ENCODE results near the gene NAALADL2. TPM values are rescaled to one million over a fixed set of nuclear protein-coding genes. Genes with fewer than 3 reads are reported as not detected.

NAALADL2 gene
- total RNA-seq, 4 donors from 2014 or later, result 3.8 to 20.3 (median 8.6) TPM

DNA sequence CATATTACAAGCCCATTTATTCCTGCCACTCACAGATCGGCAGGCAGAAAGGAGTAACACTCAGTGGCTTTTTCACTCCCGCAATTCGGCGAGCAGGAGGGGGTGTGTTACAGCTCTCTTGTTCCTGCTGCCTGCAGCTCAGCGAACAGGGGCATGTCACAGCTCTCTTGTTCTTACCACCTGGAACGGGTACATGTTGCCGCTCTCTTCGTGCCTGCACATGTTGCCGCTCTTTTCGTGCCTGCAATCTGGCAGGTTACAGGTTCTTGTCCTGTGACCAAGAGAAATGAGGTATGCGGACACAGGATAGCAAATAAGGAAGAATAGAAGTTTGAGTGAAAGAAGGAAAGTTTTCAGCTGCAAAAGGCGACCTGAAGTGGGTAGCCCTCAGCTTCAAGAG is 761.4 kb downstream of the NAALADL2 start:
- TF ChIP-seq POLR2A (IDR thresholded peaks at IDR 0.05; ENCODE audit: low read depth) (no peak), POLR2AphosphoS5 (IDR thresholded peaks at IDR 0.05) (no peak), EP300 (IDR thresholded peaks at IDR 0.05) (no peak)
- TF ChIP-seq, protein P1, sequence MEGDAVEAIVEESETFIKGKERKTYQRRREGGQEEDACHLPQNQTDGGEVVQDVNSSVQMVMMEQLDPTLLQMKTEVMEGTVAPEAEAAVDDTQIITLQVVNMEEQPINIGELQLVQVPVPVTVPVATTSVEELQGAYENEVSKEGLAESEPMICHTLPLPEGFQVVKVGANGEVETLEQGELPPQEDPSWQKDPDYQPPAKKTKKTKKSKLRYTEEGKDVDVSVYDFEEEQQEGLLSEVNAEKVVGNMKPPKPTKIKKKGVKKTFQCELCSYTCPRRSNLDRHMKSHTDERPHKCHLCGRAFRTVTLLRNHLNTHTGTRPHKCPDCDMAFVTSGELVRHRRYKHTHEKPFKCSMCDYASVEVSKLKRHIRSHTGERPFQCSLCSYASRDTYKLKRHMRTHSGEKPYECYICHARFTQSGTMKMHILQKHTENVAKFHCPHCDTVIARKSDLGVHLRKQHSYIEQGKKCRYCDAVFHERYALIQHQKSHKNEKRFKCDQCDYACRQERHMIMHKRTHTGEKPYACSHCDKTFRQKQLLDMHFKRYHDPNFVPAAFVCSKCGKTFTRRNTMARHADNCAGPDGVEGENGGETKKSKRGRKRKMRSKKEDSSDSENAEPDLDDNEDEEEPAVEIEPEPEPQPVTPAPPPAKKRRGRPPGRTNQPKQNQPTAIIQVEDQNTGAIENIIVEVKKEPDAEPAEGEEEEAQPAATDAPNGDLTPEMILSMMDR (IDR thresholded peaks at IDR 0.05), result no peak
- Histone ChIP-seq H3K27me3 (no peaks in the 10 kb centered on the region), H3K9me3 (no peaks in the 10 kb centered on the region), H3K4me3 (no peak overlapping the region), H3K27ac (replicated peaks in 1 of 4) (no peak overlapping the region), H3K4me1 (no peaks in the 10 kb centered on the region), H3K36me3 (no peaks in the 10 kb centered on the region)
- DNase-seq (ENCODE audit: extremely low spot score), result no peak
- intact Hi-C loops (cut with DNase I), result no loop called here
- 95% methylated on average over 12 of the region's 12 CpGs for WGBS

DNA sequence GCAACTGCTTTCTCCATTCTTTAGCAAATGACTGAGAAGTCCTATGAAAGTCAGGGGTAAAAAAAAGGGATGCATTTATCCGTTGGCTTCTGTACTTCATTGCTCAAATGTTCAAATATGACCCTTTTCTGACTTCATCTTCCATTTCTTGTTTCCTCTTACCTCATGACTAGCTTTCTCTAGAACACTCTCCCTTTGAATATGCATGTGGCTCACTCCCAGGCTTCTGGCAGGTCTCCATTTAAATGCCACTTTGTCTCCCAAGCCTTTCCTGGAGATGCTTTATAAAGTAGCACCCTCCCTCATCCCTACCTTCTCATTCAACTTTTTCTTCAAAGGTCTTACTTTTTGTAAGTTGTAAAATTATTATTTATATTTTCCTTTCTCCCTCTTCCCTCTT is 781.8 kb downstream of the NAALADL2 start:
- 88% methylated on average over 1 of the region's 1 CpG for WGBS
- no peak for DNase-seq (ENCODE audit: extremely low spot score)
- H3K27me3 ChIP-seq, result no peaks in the 10 kb centered on the region
- no peak overlapping the region for H3K4me3 ChIP-seq
- H3K27ac ChIP-seq (replicated peaks in 1 of 4), result no peak overlapping the region
- no peaks in the 10 kb centered on the region for H3K36me3 ChIP-seq
- intact Hi-C loops (cut with DNase I), result no loop called here
- TF ChIP-seq POLR2A (IDR thresholded peaks at IDR 0.05; ENCODE audit: low read depth), result no peak
- TF ChIP-seq POLR2AphosphoS5 (IDR thresholded peaks at IDR 0.05), result no peak
- TF ChIP-seq, protein P1 (IDR thresholded peaks at IDR 0.05), result no peak
- no peak for TF ChIP-seq EP300 (IDR thresholded peaks at IDR 0.05)
- no peaks in the 10 kb centered on the region for H3K9me3 ChIP-seq
- H3K4me1 ChIP-seq, result no peaks in the 10 kb centered on the region

DNA sequence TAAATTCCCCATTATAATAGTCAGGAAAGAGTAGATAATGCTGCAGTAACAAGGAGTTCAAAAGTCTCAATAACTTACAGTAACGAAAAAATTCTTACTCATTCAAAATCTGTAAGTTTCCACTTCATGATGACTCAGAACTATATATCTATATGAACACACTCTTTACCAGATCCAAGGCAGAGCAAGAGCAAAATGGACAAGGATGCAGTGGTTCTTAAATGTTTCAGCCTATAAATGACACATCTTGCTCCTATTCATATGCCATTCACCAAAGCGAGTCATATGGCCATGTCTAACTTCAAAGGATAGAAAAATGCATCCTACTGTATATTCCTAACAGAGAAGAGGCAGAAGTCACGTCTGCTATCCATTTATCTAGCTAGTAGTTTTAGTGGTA is 787.7 kb downstream of the NAALADL2 start:
- no peak for DNase-seq (ENCODE audit: extremely low spot score)
- Histone ChIP-seq H3K27me3 (no peaks in the 10 kb centered on the region), H3K4me3 (no peak overlapping the region), H3K36me3 (no peaks in the 10 kb centered on the region), H3K27ac (replicated peaks in 1 of 4) (no peak overlapping the region), H3K4me1 (peaks cover 0 to 11% (median 4%) of the 10 kb centered on the region in 4 donors), H3K9me3 (no peaks in the 10 kb centered on the region)
- intact Hi-C loops (cut with DNase I), result no loop called here
- no peak for TF ChIP-seq EP300 (IDR thresholded peaks at IDR 0.05)
- TF ChIP-seq POLR2AphosphoS5 (IDR thresholded peaks at IDR 0.05), result no peak
- TF ChIP-seq POLR2A (IDR thresholded peaks at IDR 0.05; ENCODE audit: low read depth), result no peak
- TF ChIP-seq, protein P1 (IDR thresholded peaks at IDR 0.05), result no peak
- 91% methylated on average over 3 of the region's 3 CpGs for WGBS

DNA sequence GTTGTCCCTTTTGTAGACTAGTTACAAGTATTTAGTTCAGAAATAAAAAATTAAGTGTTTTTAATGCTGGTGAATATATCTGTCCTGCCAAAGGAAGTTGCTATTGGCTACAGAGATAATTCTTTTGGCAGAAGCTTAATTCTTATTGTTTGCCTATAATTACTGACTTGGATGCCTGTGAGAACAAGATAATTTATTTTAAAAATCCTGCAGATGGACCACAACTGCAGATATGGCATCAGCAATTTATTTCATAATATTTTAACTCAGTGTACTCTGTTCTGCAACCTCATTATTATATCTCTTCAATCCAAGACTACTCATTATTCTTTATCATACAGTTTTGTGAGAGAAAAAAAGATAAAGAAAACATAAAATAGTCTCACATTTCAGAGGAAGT is 789.8 kb downstream of the NAALADL2 start:
- intact Hi-C loops (cut with DNase I), result no loop called here
- DNase-seq (ENCODE audit: extremely low spot score), result no peak
- no peak overlapping the region for H3K4me3 ChIP-seq
- TF ChIP-seq, protein P1 (IDR thresholded peaks at IDR 0.05), result no peak
- TF ChIP-seq POLR2AphosphoS5 (IDR thresholded peaks at IDR 0.05), result no peak
- TF ChIP-seq EP300 (IDR thresholded peaks at IDR 0.05), result no peak
- TF ChIP-seq POLR2A (IDR thresholded peaks at IDR 0.05; ENCODE audit: low read depth), result no peak
- H3K9me3 ChIP-seq, result no peaks in the 10 kb centered on the region
- H3K4me1 ChIP-seq, result peaks cover 0 to 11% (median 4%) of the 10 kb centered on the region in 4 donors
- no peak overlapping the region for H3K27ac ChIP-seq (replicated peaks in 1 of 4)
- no peaks in the 10 kb centered on the region for H3K36me3 ChIP-seq
- H3K27me3 ChIP-seq, result no peaks in the 10 kb centered on the region

DNA sequence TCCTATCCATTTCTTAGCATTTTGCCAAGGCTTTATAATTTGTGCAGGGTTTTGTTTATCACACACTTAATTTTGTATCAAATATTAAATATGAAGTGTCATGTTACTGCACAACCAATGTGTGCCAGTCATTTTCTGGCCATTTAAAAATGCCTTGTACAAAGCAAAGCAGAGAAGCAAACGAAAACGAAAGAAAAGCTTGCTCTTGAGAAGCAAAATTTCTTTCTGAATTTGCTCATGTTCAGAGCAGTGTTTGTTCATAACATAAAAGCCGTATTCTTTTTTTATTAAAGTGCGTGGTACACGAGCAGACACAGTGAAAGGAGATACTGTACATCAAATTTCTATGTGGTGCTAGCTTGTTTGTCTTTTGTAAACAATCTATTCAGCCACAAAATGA is 792.6 kb downstream of the NAALADL2 start:
- Histone ChIP-seq H3K27ac (replicated peaks in 1 of 4) (no peak overlapping the region), H3K27me3 (no peaks in the 10 kb centered on the region), H3K4me1 (peaks cover 0 to 11% (median 4%) of the 10 kb centered on the region in 4 donors), H3K4me3 (no peak overlapping the region), H3K36me3 (no peaks in the 10 kb centered on the region), H3K9me3 (no peaks in the 10 kb centered on the region)
- no peak for TF ChIP-seq EP300 (IDR thresholded peaks at IDR 0.05)
- no peak for DNase-seq (ENCODE audit: extremely low spot score)
- intact Hi-C loops (cut with DNase I), result no loop called here
- 82% methylated on average over 5 of the region's 5 CpGs for WGBS
